Measurements from ENCODE around the gene TMEM170B. TPM values are rescaled to one million over a fixed set of nuclear protein-coding genes. Genes with fewer than 3 reads are reported as not detected.

The TMEM170B gene
- total and polyA plus RNA-seq, 9 of the 15 experiments (the other 6 are each of a cell fraction or from before 2014, with no cell fraction given): 0.03 to 0.11 (median 0.07) TPM

DNA sequence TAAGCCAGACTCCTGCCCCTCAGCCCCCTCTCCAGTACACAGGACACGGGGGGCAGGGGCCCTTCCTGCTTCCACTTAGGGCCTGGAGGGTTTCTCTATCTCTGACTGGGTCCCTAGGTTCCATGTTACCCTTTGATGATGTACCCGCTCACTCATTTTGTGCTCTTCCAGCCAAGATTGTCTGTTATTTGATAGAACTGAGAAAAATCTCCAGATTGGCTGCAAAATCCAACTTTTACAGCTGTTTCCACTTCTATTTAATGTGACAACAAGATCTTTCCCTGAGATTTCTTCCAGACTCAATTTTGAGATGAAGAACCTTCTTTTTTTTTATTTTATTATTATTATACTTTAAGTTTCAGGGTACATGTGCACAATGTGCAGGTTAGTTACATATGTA lies 85.7 kb downstream of the TMEM170B start (continued):
- TF ChIP-seq, protein P1, sequence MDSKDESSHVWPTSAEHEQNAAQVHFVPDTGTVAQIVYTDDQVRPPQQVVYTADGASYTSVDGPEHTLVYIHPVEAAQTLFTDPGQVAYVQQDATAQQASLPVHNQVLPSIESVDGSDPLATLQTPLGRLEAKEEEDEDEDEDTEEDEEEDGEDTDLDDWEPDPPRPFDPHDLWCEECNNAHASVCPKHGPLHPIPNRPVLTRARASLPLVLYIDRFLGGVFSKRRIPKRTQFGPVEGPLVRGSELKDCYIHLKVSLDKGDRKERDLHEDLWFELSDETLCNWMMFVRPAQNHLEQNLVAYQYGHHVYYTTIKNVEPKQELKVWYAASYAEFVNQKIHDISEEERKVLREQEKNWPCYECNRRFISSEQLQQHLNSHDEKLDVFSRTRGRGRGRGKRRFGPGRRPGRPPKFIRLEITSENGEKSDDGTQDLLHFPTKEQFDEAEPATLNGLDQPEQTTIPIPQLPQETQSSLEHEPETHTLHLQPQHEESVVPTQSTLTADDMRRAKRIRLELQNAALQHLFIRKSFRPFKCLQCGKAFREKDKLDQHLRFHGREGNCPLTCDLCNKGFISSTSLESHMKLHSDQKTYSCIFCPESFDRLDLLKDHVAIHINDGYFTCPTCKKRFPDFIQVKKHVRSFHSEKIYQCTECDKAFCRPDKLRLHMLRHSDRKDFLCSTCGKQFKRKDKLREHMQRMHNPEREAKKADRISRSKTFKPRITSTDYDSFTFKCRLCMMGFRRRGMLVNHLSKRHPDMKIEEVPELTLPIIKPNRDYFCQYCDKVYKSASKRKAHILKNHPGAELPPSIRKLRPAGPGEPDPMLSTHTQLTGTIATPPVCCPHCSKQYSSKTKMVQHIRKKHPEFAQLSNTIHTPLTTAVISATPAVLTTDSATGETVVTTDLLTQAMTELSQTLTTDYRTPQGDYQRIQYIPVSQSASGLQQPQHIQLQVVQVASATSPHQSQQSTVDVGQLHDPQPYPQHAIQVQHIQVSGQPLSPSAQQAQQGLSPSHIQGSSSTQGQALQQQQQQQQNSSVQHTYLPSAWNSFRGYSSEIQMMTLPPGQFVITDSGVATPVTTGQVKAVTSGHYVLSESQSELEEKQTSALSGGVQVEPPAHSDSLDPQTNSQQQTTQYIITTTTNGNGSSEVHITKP (IDR thresholded peaks at IDR 0.05; ENCODE audit: partially characterized antibody): no peak
- TF ChIP-seq LARP7 (IDR thresholded peaks at IDR 0.05): no peak
- no peak for TF ChIP-seq ZNF253 (CRISPR knock-in tag; conservative IDR thresholded peaks at IDR 0.05)
- no peak for TF ChIP-seq ZFP1 (CRISPR knock-in tag; IDR thresholded peaks at IDR 0.05)
- TF ChIP-seq POLR2H (tag; IDR thresholded peaks at IDR 0.05; ENCODE audit: low read depth): no peak
- no peak for TF ChIP-seq ZKSCAN1 (IDR thresholded peaks at IDR 0.05; ENCODE audit: low read depth, low read length)

DNA sequence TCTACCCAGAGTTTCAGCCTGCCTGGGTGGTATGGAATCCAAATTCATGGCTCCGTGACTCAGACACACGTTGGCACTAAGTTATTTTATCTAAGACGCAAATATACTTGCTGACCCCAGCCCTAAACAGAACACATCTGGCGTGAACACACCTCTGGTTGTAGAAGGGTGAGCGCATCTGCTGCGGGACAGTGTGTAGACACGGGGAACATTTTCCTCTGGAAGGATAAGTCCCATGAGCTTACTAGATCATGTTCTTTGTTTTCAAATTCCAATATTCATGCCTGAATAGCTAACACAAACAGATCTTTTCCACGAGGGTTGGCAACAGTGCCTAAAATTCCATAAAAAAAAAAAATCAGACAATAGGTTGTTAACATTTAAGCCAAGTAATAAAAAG lies 87.8 kb downstream of the TMEM170B start:
- H3K4me1 ChIP-seq (replicated peaks in 1 of 2; ENCODE audit: control insufficient read depth in 2 of 2, insufficient read depth in 2 of 2, low read length in 2 of 2): no peaks in the 10 kb centered on the region
- intact Hi-C loops (cut with micrococcal nuclease): no loop called here
- H3K36me3 ChIP-seq (ENCODE audit: control insufficient read depth, insufficient read depth, low read length): no peaks in the 10 kb centered on the region
- CTCF ChIA-PET (ENCODE audit: low intra/inter-chr PET ratio): no interaction called here
- H3K9me1 ChIP-seq (ENCODE audit: control insufficient read depth, insufficient read depth, low read length): no peaks in the 10 kb centered on the region
- in situ Hi-C loops (cut with MboI): no loop called here
- H4K20me1 ChIP-seq (replicated peaks; ENCODE audit: control insufficient read depth, insufficient read depth, low read length): no peaks in the 10 kb centered on the region
- peak; percentile 23 for FAIRE-seq
- no peak overlapping the region for H2AFZ ChIP-seq (ENCODE audit: low read depth, low read length)
- no peak overlapping the region for H3K9ac ChIP-seq (ENCODE audit: insufficient read depth in 1 of 2, low read depth in 2 of 2, low read length in 2 of 2)
- no peak for ATAC-seq
- POLR2A ChIA-PET: interaction anchor here (0.8 kb wide), 1 partner anchor 14 kb away, joined by 4 read pairs; no protein-coding TSS in a partner anchor
- H3K79me2 ChIP-seq (ENCODE audit: control insufficient read depth, insufficient read depth, low read length): no peaks in the 10 kb centered on the region
- no peak overlapping the region for H3K4me3 ChIP-seq
- no peak overlapping the region for H3K4me2 ChIP-seq (ENCODE audit: insufficient read depth, low read length)
- TF ChIP-seq JUNB (CRISPR knock-in tag; conservative IDR thresholded peaks at IDR 0.05) (no peak), PCBP2 (IDR thresholded peaks at IDR 0.05; ENCODE audit: low read depth, low read length, poor library complexity, severe bottlenecking) (no peak)
- 2% methylated on average over 8 of the region's 8 CpGs for WGBS (ENCODE audit: insufficient coverage, low coverage, missing lambda C conversion rate)
- H3K27ac ChIP-seq (ENCODE audit: extremely low read depth, low read depth, low read length): no peak overlapping the region
- BruUV-seq (replicated peaks): no TSS peak
- DNase-seq (ENCODE audit: extremely low read depth in 1 of 4, low spot score in 3 of 4): no peak
- H3K9me3 ChIP-seq (replicated peaks; ENCODE audit: control insufficient read depth, insufficient read depth, low read depth, low read length): no peaks in the 10 kb centered on the region
- H3K27me3 ChIP-seq (ENCODE audit: control insufficient read depth in 2 of 2, insufficient read depth in 2 of 2, low read length in 2 of 2): peaks cover 13 to 35% of the 10 kb centered on the region in 2 experiments

All from K562 (cell line).